ENCODE measurements around the gene KCTD17.

Gene KCTD17

GRCh38 chr22:37039466-37039865 is 12.1 kb upstream of the KCTD17 start:
- in situ Hi-C loops (cut with MboI; ENCODE audit: low pct_unique_long_range_greater_than_20kb, low sequenced_read_pairs, unreplicated experiment): no loop called here
- DNase-seq (ENCODE audit: low spot score): no peak
- TF ChIP-seq CTCF (IDR thresholded peaks at IDR 0.05; ENCODE audit: extremely low read depth, insufficient read depth, missing control alignments): no peak

- TF ChIP-seq CTCF (IDR thresholded peaks at IDR 0.05; ENCODE audit: extremely low read depth, insufficient read depth, missing control alignments): no peak
- in situ Hi-C loops (cut with MboI; ENCODE audit: low pct_unique_long_range_greater_than_20kb, low sequenced_read_pairs, unreplicated experiment): no loop called here
- no peak for DNase-seq (ENCODE audit: low spot score)
These were observed 8.2 kb upstream of the KCTD17 start for GRCh38 chr22:37043209-37043827.

GRCh38 chr22:37043828-37044538 is 7.6 kb upstream of the KCTD17 start:
- DNase-seq (ENCODE audit: low spot score): peak; percentile 90
- in situ Hi-C loops (cut with MboI; ENCODE audit: low pct_unique_long_range_greater_than_20kb, low sequenced_read_pairs, unreplicated experiment): no loop called here
- peak; percentile 85 for TF ChIP-seq CTCF (IDR thresholded peaks at IDR 0.05; ENCODE audit: extremely low read depth, insufficient read depth, missing control alignments)

GRCh38 chr22:37044634-37045625 is 6.6 kb upstream of the KCTD17 start:
- in situ Hi-C loops (cut with MboI; ENCODE audit: low pct_unique_long_range_greater_than_20kb, low sequenced_read_pairs, unreplicated experiment): no loop called here
- no peak for DNase-seq (ENCODE audit: low spot score)
- no peak for TF ChIP-seq CTCF (IDR thresholded peaks at IDR 0.05; ENCODE audit: extremely low read depth, insufficient read depth, missing control alignments)

GRCh38 chr22:37045958-37046357 is 5.6 kb upstream of the KCTD17 start:
- DNase-seq (ENCODE audit: low spot score): no peak
- in situ Hi-C loops (cut with MboI; ENCODE audit: low pct_unique_long_range_greater_than_20kb, low sequenced_read_pairs, unreplicated experiment): no loop called here
- peak; percentile 54 for TF ChIP-seq CTCF (IDR thresholded peaks at IDR 0.05; ENCODE audit: extremely low read depth, insufficient read depth, missing control alignments)

GRCh38 chr22:37046589-37046988 is 5.0 kb upstream of the KCTD17 start:
- in situ Hi-C loops (cut with MboI; ENCODE audit: low pct_unique_long_range_greater_than_20kb, low sequenced_read_pairs, unreplicated experiment): no loop called here
- TF ChIP-seq CTCF (IDR thresholded peaks at IDR 0.05; ENCODE audit: extremely low read depth, insufficient read depth, missing control alignments): no peak

More at GRCh38 chr22:37046589-37046988, 5.0 kb upstream of the KCTD17 start:
- DNase-seq (ENCODE audit: low spot score): no peak
